T-helper 1 cell treated with Interleukin-12 subunit alpha and Interleukin-12 subunit beta and Interleukin-4 antibody, amounts not matched to agents 30 ng/mL and 1 ng/mL, for 36 hours (primary cell): ENCODE measurements around the gene INPP5F. TPM values are rescaled to one million over a fixed set of nuclear protein-coding genes. Genes with fewer than 3 reads are reported as not detected.

Source experiments
- intact Hi-C: fragments of 100-400 bp; cut with micrococcal nuclease; formaldehyde crosslinking; loops from one replicate; pipeline ENCODE4 v1.15.1; 2024
- total RNA-seq: library from RNA; stranded (reverse); gene quantifications from 2 replicates; pipeline ENCODE4 v1.2.3, GENCODE V29; 2022

INPP5F gene
- total RNA-seq, 1 donor from 2014 or later, result 9.4 TPM

GRCh38 chr10:119737039-119737663, 11.3 kb downstream of the INPP5F start:
- intact Hi-C loops, result no loop called here

- intact Hi-C loops, result no loop called here
Measured at GRCh38 chr10:119737823-119738222, 12.0 kb downstream of the INPP5F start.

- intact Hi-C loops, result no loop called here
Measured at GRCh38 chr10:119738962-119739361, 13.1 kb downstream of the INPP5F start.

- intact Hi-C loops, result no loop called here
Measured at GRCh38 chr10:119740096-119740495, 14.2 kb downstream of the INPP5F start.

- intact Hi-C loops, result no loop called here
Measured at GRCh38 chr10:119742947-119743648, 17.2 kb downstream of the INPP5F start.

GRCh38 chr10:119747940-119748339, 22.1 kb downstream of the INPP5F start:
- intact Hi-C loops, result no loop called here

GRCh38 chr10:119748871-119749270, 23.0 kb downstream of the INPP5F start:
- intact Hi-C loops, result no loop called here

- intact Hi-C loops, result no loop called here
Measured at GRCh38 chr10:119749455-119749854, 23.6 kb downstream of the INPP5F start.

GRCh38 chr10:119750391-119751230, 24.8 kb downstream of the INPP5F start:
- intact Hi-C loops, result loop anchor here (1.0 to 5.0 kb wide), 6 partner anchors 34 to 987 kb away; no protein-coding TSS in a partner anchor

GRCh38 chr10:119753309-119753708, 27.5 kb downstream of the INPP5F start:
- intact Hi-C loops, result loop anchor here (5.0 kb wide), 2 partner anchors 669 to 984 kb away; no protein-coding TSS in a partner anchor

- intact Hi-C loops, result loop anchor here (5.0 kb wide), 2 partner anchors 668 to 983 kb away; no protein-coding TSS in a partner anchor
Measured at GRCh38 chr10:119754085-119754484, 28.2 kb downstream of the INPP5F start.

GRCh38 chr10:119754936-119755335, 29.1 kb downstream of the INPP5F start:
- intact Hi-C loops, result loop anchor here (5.0 kb wide), 2 partner anchors 667 to 982 kb away; no protein-coding TSS in a partner anchor

GRCh38 chr10:119755446-119755845, 29.6 kb downstream of the INPP5F start:
- intact Hi-C loops, result no loop called here

GRCh38 chr10:119758448-119759195, 32.8 kb downstream of the INPP5F start:
- intact Hi-C loops, result no loop called here

- intact Hi-C loops, result no loop called here
Measured at GRCh38 chr10:119759832-119760231, 34.0 kb downstream of the INPP5F start.

GRCh38 chr10:119761106-119761505, 35.3 kb downstream of the INPP5F start:
- intact Hi-C loops, result no loop called here

GRCh38 chr10:119762035-119762434, 36.2 kb downstream of the INPP5F start:
- intact Hi-C loops, result no loop called here

GRCh38 chr10:119762805-119763798, 37.3 kb downstream of the INPP5F start:
- intact Hi-C loops, result no loop called here

GRCh38 chr10:119768455-119769094, 42.7 kb downstream of the INPP5F start:
- intact Hi-C loops, result no loop called here
